ENCODE measurements around the gene CCDC102B.

DNA sequence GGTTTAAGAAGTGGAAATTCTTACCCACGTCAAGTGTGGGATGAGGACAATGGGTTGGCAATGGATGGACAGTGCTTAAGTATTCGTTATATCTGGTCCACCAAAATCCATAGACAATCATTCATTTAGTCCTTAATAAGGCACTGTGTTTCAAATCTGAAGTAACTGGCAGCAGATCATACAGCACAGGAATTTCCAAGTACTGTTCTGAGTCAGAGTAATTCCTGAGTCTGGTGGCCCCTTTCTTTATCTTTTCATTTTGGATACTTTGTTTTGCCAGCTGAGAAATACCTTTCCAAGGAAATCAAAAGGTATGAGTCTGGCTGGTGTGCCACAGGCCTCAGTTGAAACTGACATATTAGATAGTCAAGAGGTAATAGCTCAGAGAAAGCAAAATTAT is 31.4 kb upstream of the CCDC102B start:
- TF ChIP-seq CTCF (IDR thresholded peaks at IDR 0.05), result no peak
- no peak for TF ChIP-seq POLR2AphosphoS5 (IDR thresholded peaks at IDR 0.05)
- no peak for TF ChIP-seq EP300 (IDR thresholded peaks at IDR 0.05)
- TF ChIP-seq POLR2A (IDR thresholded peaks at IDR 0.05), result no peak
